HFFc6 (cell line): ENCODE results near the gene CFAP221. TPM values are rescaled to one million over a fixed set of nuclear protein-coding genes. Genes with fewer than 3 reads are reported as not detected.

ENCODE experiments used
- DNase-seq: peaks from one replicate; pipeline ENCODE4 v3.0.0-alpha.2; 2018
- H3K27ac Mint-ChIP-seq: 2 replicates; pipeline ENCODE4 v1.8.0; 2020; ENCODE audit warnings: mild to moderate bottlenecking, mixed read lengths
- H3K27me3 Mint-ChIP-seq: 2 replicates; pipeline ENCODE4 v1.8.0; 2021; ENCODE audit warnings: mild to moderate bottlenecking, moderate library complexity, mixed read lengths; ENCODE audit not compliant: insufficient read depth
- H3K36me3 Mint-ChIP-seq: 2 replicates; pipeline ENCODE4 v1.8.0; 2021; ENCODE audit warnings: low read depth, mixed read lengths
- H3K4me1 Mint-ChIP-seq: 2 replicates; pipeline ENCODE4 v1.8.0; 2020; ENCODE audit warnings: low read depth, mixed read lengths
- H3K4me3 Mint-ChIP-seq: 2 replicates; pipeline ENCODE4 v1.8.0; 2020; ENCODE audit warnings: mild to moderate bottlenecking, moderate library complexity, mixed read lengths
- H3K9me3 Mint-ChIP-seq: 2 replicates; pipeline ENCODE4 v1.8.0; 2020; ENCODE audit warnings: mild to moderate bottlenecking, mixed read lengths
- total RNA-seq, 6 experiments: library from RNA; stranded (reverse); fragmentation: NEBNext Ultra II Directional; extraction: Animal tissue kit (Norgen Biotek cat#: 25700); gene quantifications; 2 replicates in 1 of 6; 3 replicates in 5 of 6; pipeline ENCODE4 v1.2.3, GENCODE V29; 2021
- TF ChIP-seq, protein P1 (sequence below): fragments of 200-600 bp; sonication (generic); IDR thresholded peaks from 2 replicates; pipeline ENCODE4 v1.5.0; 2021; ENCODE audit warnings: antibody characterized with exemption, mild to moderate bottlenecking

Gene CFAP221
- total RNA-seq, 6 experiments from 2014 or later: not detected

GRCh38 chr2:119550856-119551255 lies 6.6 kb downstream of the CFAP221 start:
- Mint-ChIP-seq H3K27me3 (peaks cover 7% of the 10 kb centered on the region), H3K9me3 (no peaks in the 10 kb centered on the region), H3K4me1 (no peaks in the 10 kb centered on the region), H3K4me3 (no peak overlapping the region), H3K27ac (no peak overlapping the region), H3K36me3 (no peaks in the 10 kb centered on the region)
- DNase-seq: no peak
- TF ChIP-seq, protein P1, sequence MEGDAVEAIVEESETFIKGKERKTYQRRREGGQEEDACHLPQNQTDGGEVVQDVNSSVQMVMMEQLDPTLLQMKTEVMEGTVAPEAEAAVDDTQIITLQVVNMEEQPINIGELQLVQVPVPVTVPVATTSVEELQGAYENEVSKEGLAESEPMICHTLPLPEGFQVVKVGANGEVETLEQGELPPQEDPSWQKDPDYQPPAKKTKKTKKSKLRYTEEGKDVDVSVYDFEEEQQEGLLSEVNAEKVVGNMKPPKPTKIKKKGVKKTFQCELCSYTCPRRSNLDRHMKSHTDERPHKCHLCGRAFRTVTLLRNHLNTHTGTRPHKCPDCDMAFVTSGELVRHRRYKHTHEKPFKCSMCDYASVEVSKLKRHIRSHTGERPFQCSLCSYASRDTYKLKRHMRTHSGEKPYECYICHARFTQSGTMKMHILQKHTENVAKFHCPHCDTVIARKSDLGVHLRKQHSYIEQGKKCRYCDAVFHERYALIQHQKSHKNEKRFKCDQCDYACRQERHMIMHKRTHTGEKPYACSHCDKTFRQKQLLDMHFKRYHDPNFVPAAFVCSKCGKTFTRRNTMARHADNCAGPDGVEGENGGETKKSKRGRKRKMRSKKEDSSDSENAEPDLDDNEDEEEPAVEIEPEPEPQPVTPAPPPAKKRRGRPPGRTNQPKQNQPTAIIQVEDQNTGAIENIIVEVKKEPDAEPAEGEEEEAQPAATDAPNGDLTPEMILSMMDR: no peak

DNA sequence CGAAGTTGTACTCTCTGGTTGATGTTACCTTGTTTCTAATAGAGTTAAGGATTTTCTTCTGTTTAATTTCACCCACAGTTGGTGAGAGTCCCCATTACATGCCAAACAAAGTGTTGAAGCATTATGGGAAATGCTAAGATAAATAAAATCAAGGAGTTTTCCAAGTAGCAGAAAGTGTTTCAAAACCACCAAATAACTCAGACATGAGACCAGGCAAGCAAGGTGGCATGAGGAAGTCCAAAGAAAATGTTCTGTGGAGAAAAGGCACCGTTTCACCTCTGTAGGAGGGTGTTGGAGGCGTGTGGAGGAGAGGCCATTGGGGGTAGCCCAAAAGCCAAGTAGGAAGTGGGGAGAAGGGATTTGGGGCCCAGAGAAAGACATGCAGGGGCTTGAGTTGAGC lies 8.7 kb downstream of the CFAP221 start:
- DNase-seq: no peak
- Mint-ChIP-seq H3K36me3 (no peaks in the 10 kb centered on the region), H3K4me3 (no peak overlapping the region), H3K27me3 (peaks cover 7% of the 10 kb centered on the region), H3K4me1 (no peaks in the 10 kb centered on the region), H3K27ac (no peak overlapping the region), H3K9me3 (no peaks in the 10 kb centered on the region)
- TF ChIP-seq, protein P1: no peak

DNA sequence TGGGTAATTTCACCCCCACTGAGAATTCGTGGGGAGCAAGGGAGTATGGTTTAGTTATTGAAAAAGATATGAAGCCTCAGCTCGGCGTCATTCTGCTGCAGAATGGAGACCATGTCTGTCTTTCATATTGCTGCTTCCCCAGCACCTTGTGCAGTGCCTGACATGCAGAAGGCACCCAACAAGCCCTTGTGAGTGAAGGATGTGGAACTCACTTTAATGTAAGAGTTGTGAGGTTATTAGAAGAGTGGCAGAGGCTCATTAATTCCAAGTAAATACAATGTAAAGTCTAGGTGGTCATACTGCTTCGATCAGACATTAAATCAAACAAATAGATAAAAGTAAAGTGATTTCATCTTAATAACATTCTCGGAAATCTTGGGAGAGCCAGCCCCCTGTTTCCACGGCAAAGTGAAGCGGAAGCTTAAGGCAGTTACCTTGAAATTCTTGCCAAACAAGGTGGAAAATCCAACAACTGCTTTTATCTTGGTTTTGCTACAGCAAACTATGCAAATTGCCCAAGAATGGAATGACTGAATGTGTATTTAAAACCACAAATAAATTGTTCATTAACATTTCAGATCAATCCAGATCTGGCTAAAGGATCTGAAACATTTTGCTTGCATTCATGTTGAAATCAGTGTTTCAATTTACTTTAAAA lies 9.6 kb downstream of the CFAP221 start:
- Mint-ChIP-seq H3K4me1 (no peaks in the 10 kb centered on the region), H3K4me3 (no peak overlapping the region), H3K9me3 (no peaks in the 10 kb centered on the region), H3K27ac (no peak overlapping the region), H3K36me3 (no peaks in the 10 kb centered on the region), H3K27me3 (peaks cover 10% of the 10 kb centered on the region)
- DNase-seq: no peak
- TF ChIP-seq, protein P1: no peak

GRCh38 chr2:119565481-119565880 lies 21.2 kb downstream of the CFAP221 start:
- H3K27ac Mint-ChIP-seq: no peak overlapping the region
- H3K4me3 Mint-ChIP-seq: no peak overlapping the region
- no peak for DNase-seq
- TF ChIP-seq, protein P1: no peak
- no peaks in the 10 kb centered on the region; the same call in 1 of the 2 replicates for H3K9me3 Mint-ChIP-seq
- H3K4me1 Mint-ChIP-seq: no peaks in the 10 kb centered on the region
- no peaks in the 10 kb centered on the region for H3K36me3 Mint-ChIP-seq
- H3K27me3 Mint-ChIP-seq: peaks cover 10% of the 10 kb centered on the region

DNA sequence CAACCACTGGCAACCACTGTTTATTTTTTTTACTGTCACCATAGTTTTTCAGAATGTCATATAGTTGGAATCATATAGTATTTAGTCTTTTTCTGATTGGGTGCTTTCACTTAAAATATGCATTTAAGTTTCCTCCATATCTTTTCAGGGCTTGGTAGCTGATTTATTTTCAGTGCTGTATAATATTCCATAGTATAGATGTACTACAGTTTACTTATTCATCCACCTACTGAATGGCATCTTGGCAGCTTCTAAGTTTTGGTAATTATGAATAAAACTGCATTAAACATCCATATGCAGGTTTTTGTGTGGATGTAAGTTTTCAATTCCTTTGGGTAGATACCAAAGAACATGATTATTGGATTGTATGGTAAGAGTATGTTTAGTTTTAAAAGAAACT lies 23.0 kb downstream of the CFAP221 start:
- no peak for DNase-seq
- Mint-ChIP-seq H3K4me1 (no peaks in the 10 kb centered on the region), H3K27ac (no peak overlapping the region), H3K9me3 (no peaks in the 10 kb centered on the region; the same call in 1 of the 2 replicates), H3K4me3 (no peak overlapping the region), H3K36me3 (no peaks in the 10 kb centered on the region), H3K27me3 (peaks cover 7% of the 10 kb centered on the region)
- TF ChIP-seq, protein P1: no peak
